Liver (tissue), 9 donors: ENCODE data around the gene RTN1. TPM values are rescaled to one million over a fixed set of nuclear protein-coding genes. Genes with fewer than 3 reads are reported as not detected.

Experiments used
- DNase-seq: peaks from one replicate; pipeline ENCODE4 v3.0.0-alpha.2; 2017; ENCODE audit warnings: low spot score
- H3K27ac ChIP-seq, 2 donors: one replicate each; pipeline ENCODE4 v1.7.0; 2013; ENCODE audit warnings: inconsistent platforms in 2 of 2, low read length in 2 of 2, control low read depth in 1 of 2, low read depth in 1 of 2, mild to moderate bottlenecking in 1 of 2
- H3K27me3 ChIP-seq, 4 donors: one replicate each; pipeline versions ENCODE4 v1.6.1 to v1.7.0; 2013; ENCODE audit warnings: low read length in 3 of 4, inconsistent platforms in 1 of 4, mild to moderate bottlenecking in 1 of 4, moderate library complexity in 1 of 4; ENCODE audit not compliant: control insufficient read depth in 4 of 4, insufficient read depth in 4 of 4
- H3K36me3 ChIP-seq, 4 donors: one replicate each; pipeline versions ENCODE4 v1.6.1 to v1.7.0; 2013; ENCODE audit warnings: low read length in 3 of 4, mild to moderate bottlenecking in 3 of 4, low read depth in 1 of 4, moderate library complexity in 1 of 4; ENCODE audit not compliant: control insufficient read depth in 4 of 4, insufficient read depth in 3 of 4
- H3K4me1 ChIP-seq, 4 donors: one replicate each; pipeline versions ENCODE4 v1.6.1 to v1.7.0; 2013; ENCODE audit warnings: low read length in 3 of 4, mild to moderate bottlenecking in 3 of 4, moderate library complexity in 1 of 4; ENCODE audit not compliant: control insufficient read depth in 4 of 4, insufficient read depth in 4 of 4
- H3K4me3 ChIP-seq, 3 donors: one replicate each; pipeline versions ENCODE4 v1.6.1 to v1.7.0; 2013; ENCODE audit warnings: low read length in 3 of 3, control low read depth in 1 of 3, low read depth in 1 of 3, mild to moderate bottlenecking in 1 of 3
- H3K9ac ChIP-seq, 2 donors: one replicate each; pipeline ENCODE4 v1.7.0; 2013; ENCODE audit warnings: low read length in 2 of 2, mild to moderate bottlenecking in 2 of 2, moderate library complexity in 2 of 2, control low read depth in 1 of 2, low read depth in 1 of 2
- H3K9me3 ChIP-seq, 4 donors: one replicate each; pipeline versions ENCODE4 v1.6.1 to v1.7.0; 2013; ENCODE audit warnings: low read length in 3 of 4; ENCODE audit not compliant: control insufficient read depth in 4 of 4
- EGR1 ChIP-seq, 2 donors: IDR thresholded peaks; 2 replicates each; pipeline ENCODE4 v1.6.1; 2016 to 2018; ENCODE audit warnings: antibody characterized with exemption in 2 of 2, low read depth in 2 of 2
- FOXA1 ChIP-seq: IDR thresholded peaks from 2 replicates; pipeline ENCODE4 v1.6.1; 2016; ENCODE audit warnings: antibody characterized with exemption
- FOXA2 ChIP-seq: IDR thresholded peaks from 2 replicates; pipeline ENCODE4 v1.6.1; 2016; ENCODE audit warnings: antibody characterized with exemption
- GABPA ChIP-seq, 2 donors: IDR thresholded peaks in 1 of 2; conservative IDR thresholded peaks in 1 of 2; 2 replicates each; pipeline ENCODE4 v1.6.1; 2016; ENCODE audit warnings: antibody characterized with exemption in 2 of 2, mild to moderate bottlenecking in 1 of 2, moderate library complexity in 1 of 2
- HNF4A ChIP-seq, 2 donors: conservative IDR thresholded peaks; 2 replicates each; pipeline ENCODE4 v1.6.1; 2016; ENCODE audit warnings: antibody characterized with exemption in 2 of 2, mild to moderate bottlenecking in 2 of 2
- NR2F2 ChIP-seq: IDR thresholded peaks from 2 replicates; pipeline ENCODE4 v1.6.1; 2016; ENCODE audit warnings: antibody characterized with exemption
- RAD21 ChIP-seq, 2 donors: IDR thresholded peaks; 2 replicates each; pipeline ENCODE4 v1.6.1; 2016; ENCODE audit warnings: antibody characterized with exemption in 2 of 2, mild to moderate bottlenecking in 2 of 2
- RXRA ChIP-seq, 2 donors: IDR thresholded peaks; 2 replicates each; pipeline ENCODE4 v1.6.1; 2017 to 2018; ENCODE audit warnings: antibody characterized with exemption in 2 of 2, mild to moderate bottlenecking in 1 of 2
- SP1 ChIP-seq: IDR thresholded peaks from 2 replicates; pipeline ENCODE4 v1.6.1; 2018; ENCODE audit warnings: antibody characterized with exemption, mild to moderate bottlenecking
- YY1 ChIP-seq: IDR thresholded peaks from 2 replicates; pipeline ENCODE4 v1.6.1; 2016; ENCODE audit warnings: antibody characterized with exemption, mild to moderate bottlenecking
- WGBS: extraction: QIAGEN DNeasy Blood & Tissue Kit; methylation state at CpG from one replicate; pipeline ENCODE4 v1.1.7; 2013; 5-methylcytosine and 5-hydroxymethylcytosine counted together
- polyA plus RNA-seq, 2 donors: library from polyadenylated mRNA; stranded (reverse) in 1 of 2; unstranded in 1 of 2; fragments of 200-250 nt in 1 of 2; fragments of >200 nt in 1 of 2; fragmentation: Nextera tagmentation in 1 of 2; extraction: Ambion mirVana in 1 of 2; gene quantifications; one replicate each; pipeline versions ENCODE4 v1.2.1 to v1.2.3, GENCODE V29; 2013 to 2015
- total RNA-seq, 2 donors: library from RNA; depleted of rRNA; stranded (reverse); fragments of >200 nt; gene quantifications; one replicate each; pipeline ENCODE4 v1.2.3, GENCODE V29; 2014
- TF ChIP-seq, protein P1 (sequence below): fragments of 150-350 bp; IDR thresholded peaks from 2 replicates; pipeline ENCODE4 v1.5.1; 2017; ENCODE audit warnings: improper control_type of control experiment, low read depth, low read length; ENCODE audit not compliant: missing input control
- TF ChIP-seq, protein P2 (sequence below): IDR thresholded peaks from 2 replicates; pipeline ENCODE4 v1.6.1; 2016; ENCODE audit warnings: antibody characterized with exemption
- TF ChIP-seq, protein P3 (sequence below): IDR thresholded peaks from 2 replicates; pipeline ENCODE4 v1.6.1; 2016; ENCODE audit warnings: antibody characterized with exemption, mild to moderate bottlenecking
- TF ChIP-seq, protein P4 (sequence below): IDR thresholded peaks from 2 replicates; pipeline ENCODE4 v1.6.1; 2016; ENCODE audit warnings: antibody characterized with exemption
- TF ChIP-seq, protein P5 (sequence below): IDR thresholded peaks from 2 replicates; pipeline ENCODE4 v1.6.1; 2016; ENCODE audit warnings: antibody characterized with exemption
- donor health status: healthy.
- donor health status: healthy.
- donor health status: healthy.
- donor health status: healthy.
- donor health status: healthy.

The RTN1 gene, protein sequence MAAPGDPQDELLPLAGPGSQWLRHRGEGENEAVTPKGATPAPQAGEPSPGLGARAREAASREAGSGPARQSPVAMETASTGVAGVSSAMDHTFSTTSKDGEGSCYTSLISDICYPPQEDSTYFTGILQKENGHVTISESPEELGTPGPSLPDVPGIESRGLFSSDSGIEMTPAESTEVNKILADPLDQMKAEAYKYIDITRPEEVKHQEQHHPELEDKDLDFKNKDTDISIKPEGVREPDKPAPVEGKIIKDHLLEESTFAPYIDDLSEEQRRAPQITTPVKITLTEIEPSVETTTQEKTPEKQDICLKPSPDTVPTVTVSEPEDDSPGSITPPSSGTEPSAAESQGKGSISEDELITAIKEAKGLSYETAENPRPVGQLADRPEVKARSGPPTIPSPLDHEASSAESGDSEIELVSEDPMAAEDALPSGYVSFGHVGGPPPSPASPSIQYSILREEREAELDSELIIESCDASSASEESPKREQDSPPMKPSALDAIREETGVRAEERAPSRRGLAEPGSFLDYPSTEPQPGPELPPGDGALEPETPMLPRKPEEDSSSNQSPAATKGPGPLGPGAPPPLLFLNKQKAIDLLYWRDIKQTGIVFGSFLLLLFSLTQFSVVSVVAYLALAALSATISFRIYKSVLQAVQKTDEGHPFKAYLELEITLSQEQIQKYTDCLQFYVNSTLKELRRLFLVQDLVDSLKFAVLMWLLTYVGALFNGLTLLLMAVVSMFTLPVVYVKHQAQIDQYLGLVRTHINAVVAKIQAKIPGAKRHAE
- total RNA-seq (1 to 10 TPM in 1 of 2 donors, under 1 TPM in 1; 0.33 to 1.8 TPM), polyA plus RNA-seq (under 1 TPM; 0.08 to 0.42 TPM)

DNA sequence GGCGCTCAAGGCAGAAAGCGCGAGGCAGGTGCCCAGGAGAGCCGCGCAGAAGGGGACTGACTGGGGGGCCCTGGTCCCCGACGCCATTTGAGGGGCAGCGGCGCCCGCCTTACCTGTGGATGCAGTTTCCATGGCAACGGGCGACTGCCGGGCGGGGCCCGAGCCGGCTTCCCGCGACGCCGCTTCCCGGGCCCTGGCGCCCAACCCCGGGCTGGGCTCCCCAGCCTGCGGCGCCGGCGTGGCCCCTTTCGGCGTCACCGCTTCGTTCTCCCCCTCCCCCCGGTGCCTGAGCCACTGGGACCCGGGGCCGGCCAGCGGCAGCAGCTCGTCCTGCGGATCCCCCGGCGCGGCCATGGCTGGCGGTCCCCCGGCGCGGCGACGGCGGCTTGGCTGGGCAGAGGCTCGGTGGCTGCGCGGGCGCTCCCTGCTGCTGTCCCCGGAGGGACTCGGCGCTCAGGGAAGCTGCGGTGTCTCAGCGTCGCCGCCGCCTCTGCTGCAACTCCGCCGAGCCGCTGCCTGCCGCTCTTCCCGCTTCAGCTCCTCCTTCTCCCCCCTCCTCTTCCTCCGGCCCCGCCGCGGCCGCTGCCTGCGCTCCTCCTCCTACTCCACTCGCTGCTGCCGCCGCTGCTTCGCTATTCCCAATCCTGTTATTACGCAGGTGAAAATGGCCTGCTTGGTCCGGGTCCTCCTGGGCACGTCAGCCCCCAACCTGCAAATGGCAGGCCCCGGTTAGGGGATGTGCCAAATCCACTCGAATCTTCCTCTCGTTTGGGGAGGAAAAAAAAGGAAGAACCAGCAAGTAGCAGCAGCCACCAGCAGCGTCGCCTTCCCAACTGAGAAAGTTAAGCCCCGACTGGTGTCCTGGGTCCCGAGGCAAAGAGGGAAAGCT lies at the start of gene RTN1:
TSS of gene RTN1 (minus strand) at position 500 of the 889 bp plus-strand sequence. CDS start at position 354, 146 bp downstream.
- Histone ChIP-seq H3K4me1 (peaks cover 3 to 18% (median 10%) of the 10 kb centered on the region in 4 donors), H3K27ac (no peak within 1 kb of the TSS), H3K9me3 (no peaks in the 10 kb centered on the region), H3K9ac (peak within 1 kb of the TSS in 1 of 2 donors; percentile 16), H3K36me3 (no peaks in the 10 kb centered on the region), H3K27me3 (peaks cover 0 to 9% (median 5%) of the 10 kb centered on the region in 4 donors), H3K4me3 (peak within 1 kb of the TSS; percentile 2 to 68 (median 60))
- TF ChIP-seq, protein P1, sequence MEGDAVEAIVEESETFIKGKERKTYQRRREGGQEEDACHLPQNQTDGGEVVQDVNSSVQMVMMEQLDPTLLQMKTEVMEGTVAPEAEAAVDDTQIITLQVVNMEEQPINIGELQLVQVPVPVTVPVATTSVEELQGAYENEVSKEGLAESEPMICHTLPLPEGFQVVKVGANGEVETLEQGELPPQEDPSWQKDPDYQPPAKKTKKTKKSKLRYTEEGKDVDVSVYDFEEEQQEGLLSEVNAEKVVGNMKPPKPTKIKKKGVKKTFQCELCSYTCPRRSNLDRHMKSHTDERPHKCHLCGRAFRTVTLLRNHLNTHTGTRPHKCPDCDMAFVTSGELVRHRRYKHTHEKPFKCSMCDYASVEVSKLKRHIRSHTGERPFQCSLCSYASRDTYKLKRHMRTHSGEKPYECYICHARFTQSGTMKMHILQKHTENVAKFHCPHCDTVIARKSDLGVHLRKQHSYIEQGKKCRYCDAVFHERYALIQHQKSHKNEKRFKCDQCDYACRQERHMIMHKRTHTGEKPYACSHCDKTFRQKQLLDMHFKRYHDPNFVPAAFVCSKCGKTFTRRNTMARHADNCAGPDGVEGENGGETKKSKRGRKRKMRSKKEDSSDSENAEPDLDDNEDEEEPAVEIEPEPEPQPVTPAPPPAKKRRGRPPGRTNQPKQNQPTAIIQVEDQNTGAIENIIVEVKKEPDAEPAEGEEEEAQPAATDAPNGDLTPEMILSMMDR: no peak
- TF ChIP-seq, protein P2, sequence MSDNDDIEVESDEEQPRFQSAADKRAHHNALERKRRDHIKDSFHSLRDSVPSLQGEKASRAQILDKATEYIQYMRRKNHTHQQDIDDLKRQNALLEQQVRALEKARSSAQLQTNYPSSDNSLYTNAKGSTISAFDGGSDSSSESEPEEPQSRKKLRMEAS: no peak
- no peak for TF ChIP-seq SP1
- TF ChIP-seq, protein P3, sequence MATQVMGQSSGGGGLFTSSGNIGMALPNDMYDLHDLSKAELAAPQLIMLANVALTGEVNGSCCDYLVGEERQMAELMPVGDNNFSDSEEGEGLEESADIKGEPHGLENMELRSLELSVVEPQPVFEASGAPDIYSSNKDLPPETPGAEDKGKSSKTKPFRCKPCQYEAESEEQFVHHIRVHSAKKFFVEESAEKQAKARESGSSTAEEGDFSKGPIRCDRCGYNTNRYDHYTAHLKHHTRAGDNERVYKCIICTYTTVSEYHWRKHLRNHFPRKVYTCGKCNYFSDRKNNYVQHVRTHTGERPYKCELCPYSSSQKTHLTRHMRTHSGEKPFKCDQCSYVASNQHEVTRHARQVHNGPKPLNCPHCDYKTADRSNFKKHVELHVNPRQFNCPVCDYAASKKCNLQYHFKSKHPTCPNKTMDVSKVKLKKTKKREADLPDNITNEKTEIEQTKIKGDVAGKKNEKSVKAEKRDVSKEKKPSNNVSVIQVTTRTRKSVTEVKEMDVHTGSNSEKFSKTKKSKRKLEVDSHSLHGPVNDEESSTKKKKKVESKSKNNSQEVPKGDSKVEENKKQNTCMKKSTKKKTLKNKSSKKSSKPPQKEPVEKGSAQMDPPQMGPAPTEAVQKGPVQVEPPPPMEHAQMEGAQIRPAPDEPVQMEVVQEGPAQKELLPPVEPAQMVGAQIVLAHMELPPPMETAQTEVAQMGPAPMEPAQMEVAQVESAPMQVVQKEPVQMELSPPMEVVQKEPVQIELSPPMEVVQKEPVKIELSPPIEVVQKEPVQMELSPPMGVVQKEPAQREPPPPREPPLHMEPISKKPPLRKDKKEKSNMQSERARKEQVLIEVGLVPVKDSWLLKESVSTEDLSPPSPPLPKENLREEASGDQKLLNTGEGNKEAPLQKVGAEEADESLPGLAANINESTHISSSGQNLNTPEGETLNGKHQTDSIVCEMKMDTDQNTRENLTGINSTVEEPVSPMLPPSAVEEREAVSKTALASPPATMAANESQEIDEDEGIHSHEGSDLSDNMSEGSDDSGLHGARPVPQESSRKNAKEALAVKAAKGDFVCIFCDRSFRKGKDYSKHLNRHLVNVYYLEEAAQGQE: no peak
- TF ChIP-seq, protein P4, sequence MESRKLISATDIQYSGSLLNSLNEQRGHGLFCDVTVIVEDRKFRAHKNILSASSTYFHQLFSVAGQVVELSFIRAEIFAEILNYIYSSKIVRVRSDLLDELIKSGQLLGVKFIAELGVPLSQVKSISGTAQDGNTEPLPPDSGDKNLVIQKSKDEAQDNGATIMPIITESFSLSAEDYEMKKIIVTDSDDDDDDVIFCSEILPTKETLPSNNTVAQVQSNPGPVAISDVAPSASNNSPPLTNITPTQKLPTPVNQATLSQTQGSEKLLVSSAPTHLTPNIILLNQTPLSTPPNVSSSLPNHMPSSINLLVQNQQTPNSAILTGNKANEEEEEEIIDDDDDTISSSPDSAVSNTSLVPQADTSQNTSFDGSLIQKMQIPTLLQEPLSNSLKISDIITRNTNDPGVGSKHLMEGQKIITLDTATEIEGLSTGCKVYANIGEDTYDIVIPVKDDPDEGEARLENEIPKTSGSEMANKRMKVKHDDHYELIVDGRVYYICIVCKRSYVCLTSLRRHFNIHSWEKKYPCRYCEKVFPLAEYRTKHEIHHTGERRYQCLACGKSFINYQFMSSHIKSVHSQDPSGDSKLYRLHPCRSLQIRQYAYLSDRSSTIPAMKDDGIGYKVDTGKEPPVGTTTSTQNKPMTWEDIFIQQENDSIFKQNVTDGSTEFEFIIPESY: no peak
- TF ChIP-seq FOXA2: no peak
- no peak for TF ChIP-seq FOXA1
- TF ChIP-seq, protein P5, sequence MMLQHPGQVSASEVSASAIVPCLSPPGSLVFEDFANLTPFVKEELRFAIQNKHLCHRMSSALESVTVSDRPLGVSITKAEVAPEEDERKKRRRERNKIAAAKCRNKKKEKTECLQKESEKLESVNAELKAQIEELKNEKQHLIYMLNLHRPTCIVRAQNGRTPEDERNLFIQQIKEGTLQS: no peak
- TF ChIP-seq EGR1 (IDR thresholded peaks at IDR 0.05; ENCODE audit: low read depth in 2 of 2): no peak
- TF ChIP-seq RXRA (IDR thresholded peaks at IDR 0.05): no peak
- TF ChIP-seq HNF4A (conservative IDR thresholded peaks at IDR 0.05): no peak
- no peak for TF ChIP-seq GABPA (IDR thresholded peaks at IDR 0.05 in 1 of 2, conservative IDR thresholded peaks at IDR 0.05 in 1 of 2)
- no peak for TF ChIP-seq NR2F2
- TF ChIP-seq YY1: no peak
- TF ChIP-seq RAD21 (IDR thresholded peaks at IDR 0.05): no peak
- 2% methylated on average over 84 of the region's 84 CpGs for WGBS
- no peak for DNase-seq
